ENCODE measurements around the gene ARFIP2.

The ARFIP2 gene

DNA sequence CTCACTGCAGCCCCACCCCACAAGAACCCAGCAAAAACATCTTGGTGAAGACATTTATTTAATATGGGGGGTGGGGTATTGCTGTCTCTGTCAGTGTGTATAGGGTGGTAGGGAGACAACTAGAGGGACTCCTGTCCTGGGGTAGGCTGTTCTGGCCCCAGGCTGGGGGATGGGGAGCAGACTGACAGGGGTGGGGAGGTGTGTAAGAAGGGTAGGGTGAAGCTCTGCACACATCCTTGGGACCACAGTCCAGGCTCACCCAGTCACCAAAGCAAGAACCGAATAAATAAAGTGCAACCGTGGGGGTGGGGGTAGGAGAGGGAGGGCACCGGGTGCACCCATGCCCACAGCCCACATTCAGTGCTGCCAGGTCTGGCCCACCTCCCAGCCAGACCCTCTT lies 32.6 kb downstream of the ARFIP2 start:
- H3K4me3 ChIP-seq (ENCODE audit: low read depth, low read length) = no peak overlapping the region
- TF ChIP-seq, protein P1, sequence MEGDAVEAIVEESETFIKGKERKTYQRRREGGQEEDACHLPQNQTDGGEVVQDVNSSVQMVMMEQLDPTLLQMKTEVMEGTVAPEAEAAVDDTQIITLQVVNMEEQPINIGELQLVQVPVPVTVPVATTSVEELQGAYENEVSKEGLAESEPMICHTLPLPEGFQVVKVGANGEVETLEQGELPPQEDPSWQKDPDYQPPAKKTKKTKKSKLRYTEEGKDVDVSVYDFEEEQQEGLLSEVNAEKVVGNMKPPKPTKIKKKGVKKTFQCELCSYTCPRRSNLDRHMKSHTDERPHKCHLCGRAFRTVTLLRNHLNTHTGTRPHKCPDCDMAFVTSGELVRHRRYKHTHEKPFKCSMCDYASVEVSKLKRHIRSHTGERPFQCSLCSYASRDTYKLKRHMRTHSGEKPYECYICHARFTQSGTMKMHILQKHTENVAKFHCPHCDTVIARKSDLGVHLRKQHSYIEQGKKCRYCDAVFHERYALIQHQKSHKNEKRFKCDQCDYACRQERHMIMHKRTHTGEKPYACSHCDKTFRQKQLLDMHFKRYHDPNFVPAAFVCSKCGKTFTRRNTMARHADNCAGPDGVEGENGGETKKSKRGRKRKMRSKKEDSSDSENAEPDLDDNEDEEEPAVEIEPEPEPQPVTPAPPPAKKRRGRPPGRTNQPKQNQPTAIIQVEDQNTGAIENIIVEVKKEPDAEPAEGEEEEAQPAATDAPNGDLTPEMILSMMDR (IDR thresholded peaks at IDR 0.05; ENCODE audit: low read depth, low read length, missing control alignments) = no peak
- no peak for DNase-seq (ENCODE audit: low read depth)

DNA sequence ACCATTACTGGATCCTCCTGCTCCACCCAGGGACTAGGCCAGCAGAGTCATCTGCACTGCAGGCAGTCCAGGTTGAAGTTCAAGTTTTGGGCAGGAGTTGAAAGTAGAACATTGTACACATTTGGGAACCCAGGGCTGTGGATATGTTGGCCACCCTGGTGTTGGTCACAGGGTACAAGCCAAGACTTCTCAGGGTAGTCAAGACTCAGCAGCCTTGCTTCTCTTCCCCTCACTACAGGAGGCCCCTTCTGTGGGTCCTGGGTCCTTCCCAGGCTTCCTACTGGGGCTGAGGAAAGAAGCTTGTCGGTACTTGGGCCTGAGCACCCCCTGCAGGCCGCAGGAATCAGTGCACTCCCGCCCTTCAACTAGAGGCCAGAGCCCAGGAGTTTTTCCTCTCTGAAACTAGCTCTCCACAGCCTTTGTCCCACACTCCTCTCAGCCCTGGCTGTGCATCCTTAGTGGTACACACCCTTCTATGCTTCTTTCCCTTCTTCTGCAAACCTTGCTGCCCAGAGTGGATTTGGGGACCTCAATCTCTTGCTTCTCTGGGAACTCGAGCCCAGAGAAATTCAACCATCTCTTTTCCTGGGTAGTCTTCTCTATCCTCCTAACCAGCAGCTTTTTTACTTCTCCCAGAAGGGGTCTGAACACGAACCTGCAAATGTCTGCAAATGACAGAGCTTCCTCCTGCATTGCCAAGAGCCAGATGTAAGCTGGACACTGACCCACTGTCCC lies 37.7 kb downstream of the ARFIP2 start:
- peak; percentile 13 for DNase-seq (ENCODE audit: low read depth)
- H3K4me3 ChIP-seq (ENCODE audit: low read depth, low read length) = no peak overlapping the region
- TF ChIP-seq, protein P1 (IDR thresholded peaks at IDR 0.05; ENCODE audit: low read depth, low read length, missing control alignments) = peak; percentile 96

DNA sequence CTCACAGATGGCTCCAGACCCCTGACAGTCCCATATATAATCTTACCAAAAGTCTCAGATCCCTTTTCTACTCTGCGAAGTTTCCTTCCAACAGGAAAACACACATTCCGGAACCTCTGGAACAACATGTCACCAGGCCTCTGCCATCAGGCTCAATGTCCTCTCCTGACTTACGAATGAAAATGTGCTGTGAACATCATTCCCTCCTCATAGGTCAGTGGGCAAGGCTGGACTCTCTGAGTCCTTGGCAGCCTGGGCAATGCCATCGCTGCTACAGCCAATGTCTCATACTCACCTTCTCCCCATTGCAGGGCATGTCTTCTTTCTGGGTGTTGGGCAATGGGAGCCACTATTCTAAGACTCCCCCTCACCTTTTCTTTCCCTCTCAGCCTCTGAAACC lies 38.7 kb downstream of the ARFIP2 start:
- DNase-seq (ENCODE audit: low read depth) = no peak
- no peak overlapping the region for H3K4me3 ChIP-seq (ENCODE audit: low read depth, low read length)
- TF ChIP-seq, protein P1 (IDR thresholded peaks at IDR 0.05; ENCODE audit: low read depth, low read length, missing control alignments) = no peak

DNA sequence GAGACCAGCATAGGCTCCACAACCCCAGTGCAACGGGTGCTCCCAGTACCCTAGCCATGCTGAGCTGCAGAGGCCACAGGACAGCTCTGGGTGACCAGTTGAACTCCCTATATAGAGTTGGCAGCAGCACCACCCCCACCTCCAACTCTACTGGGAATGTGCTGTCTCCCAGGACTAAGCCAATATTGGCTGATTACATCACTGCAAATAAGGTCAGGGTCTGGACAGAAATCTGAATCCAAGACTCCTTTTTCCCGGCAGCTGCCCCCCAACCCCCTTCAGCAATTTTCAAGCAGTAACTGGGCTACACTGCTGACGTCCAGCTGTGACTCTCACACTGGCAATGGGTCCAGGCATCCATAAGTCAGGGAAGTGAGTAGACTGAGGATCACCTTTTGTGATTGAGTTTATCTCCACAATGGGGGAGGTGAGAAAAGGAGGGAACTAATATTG lies 40.2 kb downstream of the ARFIP2 start, which contains the start of gene HPX:
HPX (minus strand) TSS at position 82 of the 453 bp plus-strand sequence; CDS start at position 58, 24 bp downstream.
- no peak within 1 kb of the TSS for H3K4me3 ChIP-seq (ENCODE audit: low read depth, low read length)
- TF ChIP-seq, protein P1 (IDR thresholded peaks at IDR 0.05; ENCODE audit: low read depth, low read length, missing control alignments) = no peak
- no peak for DNase-seq (ENCODE audit: low read depth)

DNA sequence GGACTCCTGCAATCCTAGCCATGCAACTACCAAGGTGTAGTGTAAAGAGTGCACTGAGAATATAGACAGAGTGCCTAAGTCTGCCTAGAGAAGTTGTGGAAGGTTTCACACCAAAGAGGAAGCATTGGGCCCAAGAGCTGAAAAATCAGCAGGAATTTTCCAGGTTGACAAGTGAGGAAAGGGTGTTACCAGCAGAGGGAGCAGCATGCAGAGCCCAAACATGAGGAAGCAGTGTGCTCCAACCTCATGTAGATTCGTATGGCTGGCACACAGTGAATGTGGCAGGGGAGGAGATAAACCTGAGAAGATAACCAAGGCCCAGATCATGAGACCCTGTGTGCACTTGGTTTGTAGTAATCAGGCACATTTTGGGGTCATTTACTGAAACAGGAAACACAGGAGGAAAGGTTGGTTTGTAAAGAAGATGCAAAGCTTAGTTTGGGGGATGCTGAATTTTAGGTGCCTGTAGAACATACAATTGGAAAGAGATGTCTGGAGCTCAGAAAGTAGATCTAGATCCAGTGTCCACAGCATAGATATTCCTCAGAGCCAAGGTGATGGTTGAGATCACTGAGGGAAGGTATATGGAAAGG lies 42.1 kb downstream of the ARFIP2 start:
- DNase-seq (ENCODE audit: low read depth) = no peak
- TF ChIP-seq, protein P1 (IDR thresholded peaks at IDR 0.05; ENCODE audit: low read depth, low read length, missing control alignments) = peak; percentile 66

DNA sequence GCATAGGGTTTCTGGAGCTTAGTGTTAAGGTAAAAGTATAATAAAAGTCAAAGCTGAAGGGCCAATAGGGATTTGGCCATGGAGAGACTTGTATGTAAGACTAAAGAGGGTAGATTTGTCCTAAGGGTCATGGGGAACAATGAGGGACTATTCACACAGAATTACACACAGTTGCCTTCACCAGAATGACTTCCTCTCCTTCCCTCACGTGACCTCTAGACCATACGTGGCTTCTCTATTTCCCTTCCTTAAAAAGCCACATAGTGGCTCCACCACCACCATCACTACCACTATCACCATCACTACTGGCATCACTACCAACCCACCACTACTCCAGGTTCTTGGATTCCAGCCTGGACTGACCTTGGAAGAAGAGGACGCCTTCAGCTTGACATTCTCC lies 43.1 kb downstream of the ARFIP2 start:
- TF ChIP-seq, protein P1 (IDR thresholded peaks at IDR 0.05; ENCODE audit: low read depth, low read length, missing control alignments) = no peak
- DNase-seq (ENCODE audit: low read depth) = no peak
- H3K4me3 ChIP-seq (ENCODE audit: low read depth, low read length) = no peak overlapping the region

More for the DNA sequence above, 42.1 kb downstream of the ARFIP2 start:
- H3K4me3 ChIP-seq (ENCODE audit: low read depth, low read length) = no peak overlapping the region
